Neural progenitor cell (in vitro differentiated cells): ENCODE results near the gene CCDC81. TPM values are rescaled to one million over a fixed set of nuclear protein-coding genes. Genes with fewer than 3 reads are reported as not detected.

ENCODE experiments used
- DNase-seq: peaks from one replicate; pipeline ENCODE4 v3.0.0-alpha.2; 2016; ENCODE audit warnings: low spot score
- H2AFZ ChIP-seq: fragments of 200-600 bp; sonication (generic); replicated peaks from 2 replicates; pipeline ENCODE4 v1.6.1; 2016; ENCODE audit warnings: antibody characterized with exemption
- H3F3A ChIP-seq: fragments of 200-600 bp; sonication (generic); 2 replicates; pipeline ENCODE4 v1.6.1; 2016; ENCODE audit warnings: antibody characterized with exemption, low read depth
- H3K27ac ChIP-seq: fragments of 200-600 bp; sonication (generic); 2 replicates; pipeline ENCODE4 v1.5.1; 2016; ENCODE audit warnings: mild to moderate bottlenecking
- H3K27me3 ChIP-seq: fragments of 200-600 bp; sonication (generic); 2 replicates; pipeline ENCODE4 v1.6.1; 2016; ENCODE audit warnings: mild to moderate bottlenecking, moderate library complexity
- H3K36me3 ChIP-seq: fragments of 200-600 bp; sonication (generic); 2 replicates; pipeline ENCODE4 v1.5.1; 2016
- H3K4me1 ChIP-seq: fragments of 200-600 bp; sonication (generic); 2 replicates; pipeline ENCODE4 v1.6.1; 2016; ENCODE audit warnings: mixed run types
- H3K4me2 ChIP-seq: fragments of 200-600 bp; sonication (generic); 2 replicates; pipeline ENCODE4 v1.6.1; 2016
- H3K4me3 ChIP-seq: fragments of 200-600 bp; sonication (generic); 2 replicates; pipeline ENCODE4 v1.5.1; 2016
- H3K79me2 ChIP-seq: fragments of 200-600 bp; sonication (generic); 2 replicates; pipeline ENCODE4 v1.6.1; 2016; ENCODE audit warnings: low read depth
- H3K9ac ChIP-seq: fragments of 200-600 bp; sonication (generic); 2 replicates; pipeline ENCODE4 v1.6.1; 2016
- H3K9me3 ChIP-seq: fragments of 200-600 bp; sonication (generic); 2 replicates; pipeline ENCODE4 v1.5.1; 2016; ENCODE audit warnings: low read depth
- H4K20me1 ChIP-seq: fragments of 200-600 bp; sonication (generic); 2 replicates; pipeline ENCODE4 v1.6.1; 2016; ENCODE audit warnings: low read depth
- H3K27ac Mint-ChIP-seq: 3 replicates; pipeline ENCODE4 v1.8.0; 2021; ENCODE audit warnings: mixed read lengths
- H3K27me3 Mint-ChIP-seq: 2 replicates; pipeline ENCODE4 v1.8.0; 2022; ENCODE audit warnings: low read depth, mild to moderate bottlenecking, inconsistent platforms, moderate library complexity, mixed read lengths; ENCODE audit not compliant: insufficient read depth
- H3K36me3 Mint-ChIP-seq: 3 replicates; pipeline ENCODE4 v1.8.0; 2021; ENCODE audit warnings: mixed read lengths
- H3K4me1 Mint-ChIP-seq: 3 replicates; pipeline ENCODE4 v1.8.0; 2021; ENCODE audit warnings: mixed read lengths
- H3K4me3 Mint-ChIP-seq: 3 replicates; pipeline ENCODE4 v1.8.0; 2021; ENCODE audit warnings: mild to moderate bottlenecking, moderate library complexity, mixed read lengths
- H3K9me3 Mint-ChIP-seq: 3 replicates; pipeline ENCODE4 v1.8.0; 2020; ENCODE audit warnings: mixed read lengths
- CTCF ChIP-seq: fragments of 200-600 bp; sonication (generic); IDR thresholded peaks from 2 replicates; pipeline ENCODE4 v1.5.1; 2017; ENCODE audit warnings: antibody characterized with exemption, mild to moderate bottlenecking
- EZH2 ChIP-seq: fragments of 200-600 bp; sonication (generic); IDR thresholded peaks from 2 replicates; pipeline ENCODE4 v1.6.1; 2017; ENCODE audit warnings: antibody characterized with exemption, mild to moderate bottlenecking, moderate library complexity
- EZH2phosphoT487 ChIP-seq: fragments of 200-600 bp; sonication (generic); IDR thresholded peaks from 2 replicates; pipeline ENCODE4 v1.6.1; 2017; ENCODE audit warnings: antibody characterized with exemption
- total RNA-seq: library from RNA; depleted of rRNA; stranded (reverse); fragments of >200 nt; gene quantifications from 2 replicates; pipeline ENCODE4 v1.2.3, GENCODE V29; 2015; ENCODE audit warnings: low replicate concordance

The CCDC81 gene
- total RNA-seq, 1 donor from 2014 or later, result 1.0 TPM

- Mint-ChIP-seq H3K9me3 (peaks cover 2% of the 10 kb centered on the region), H3K36me3 (no peaks in the 10 kb centered on the region), H3K27me3 (peaks cover 2% of the 10 kb centered on the region), H3K27ac (no peak overlapping the region), H3K4me3 (no peak overlapping the region), H3K4me1 (peaks cover 11% of the 10 kb centered on the region)
- no peaks in the 10 kb centered on the region for H3K9me3 ChIP-seq
- no peaks in the 10 kb centered on the region for H3K36me3 ChIP-seq
- H3F3A ChIP-seq, result no peaks in the 10 kb centered on the region
- no peaks in the 10 kb centered on the region for H3K79me2 ChIP-seq
- H3K9ac ChIP-seq, result no peak overlapping the region
- no peaks in the 10 kb centered on the region for H3K27me3 ChIP-seq
- DNase-seq, result no peak
- H3K4me3 ChIP-seq, result no peak overlapping the region
- TF ChIP-seq EZH2phosphoT487 (no peak), CTCF (no peak), EZH2 (no peak)
- no peaks in the 10 kb centered on the region for H3K4me1 ChIP-seq
- no peaks in the 10 kb centered on the region for H4K20me1 ChIP-seq
- no peak overlapping the region for H3K4me2 ChIP-seq
- H3K27ac ChIP-seq, result no peak overlapping the region
- H2AFZ ChIP-seq, result no peak overlapping the region
Measured at GRCh38 chr11:86383041-86383955, 8.6 kb downstream of the CCDC81 start.

- Mint-ChIP-seq H3K36me3 (no peaks in the 10 kb centered on the region), H3K27me3 (no peaks in the 10 kb centered on the region), H3K4me3 (no peak overlapping the region), H3K4me1 (peaks cover 12% of the 10 kb centered on the region), H3K27ac (no peak overlapping the region), H3K9me3 (no peaks in the 10 kb centered on the region)
- Histone ChIP-seq H3K4me1 (no peaks in the 10 kb centered on the region), H3K27me3 (no peaks in the 10 kb centered on the region), H3K9ac (no peak overlapping the region), H3K36me3 (no peaks in the 10 kb centered on the region), H4K20me1 (no peaks in the 10 kb centered on the region), H3K27ac (no peak overlapping the region), H3F3A (no peaks in the 10 kb centered on the region), H2AFZ (no peak overlapping the region), H3K4me3 (no peak overlapping the region), H3K79me2 (no peaks in the 10 kb centered on the region), H3K4me2 (no peak overlapping the region), H3K9me3 (no peaks in the 10 kb centered on the region)
- no peak for DNase-seq
- no peak for TF ChIP-seq EZH2
- no peak for TF ChIP-seq EZH2phosphoT487
- no peak for TF ChIP-seq CTCF
Measured at GRCh38 chr11:86386283-86386682, 11.6 kb downstream of the CCDC81 start.

GRCh38 chr11:86386746-86387145, 12.1 kb downstream of the CCDC81 start:
- no peaks in the 10 kb centered on the region for H3K9me3 ChIP-seq
- no peak for DNase-seq

More at GRCh38 chr11:86386746-86387145, 12.1 kb downstream of the CCDC81 start:
- Histone ChIP-seq H3K79me2 (no peaks in the 10 kb centered on the region), H3K36me3 (no peaks in the 10 kb centered on the region), H4K20me1 (no peaks in the 10 kb centered on the region), H3K9ac (no peak overlapping the region), H3K4me3 (no peak overlapping the region), H2AFZ (no peak overlapping the region), H3K4me1 (no peaks in the 10 kb centered on the region), H3F3A (no peaks in the 10 kb centered on the region), H3K4me2 (no peak overlapping the region), H3K27me3 (no peaks in the 10 kb centered on the region), H3K27ac (no peak overlapping the region)
- Mint-ChIP-seq H3K27me3 (no peaks in the 10 kb centered on the region), H3K27ac (no peak overlapping the region), H3K4me1 (peaks cover 12% of the 10 kb centered on the region), H3K4me3 (no peak overlapping the region), H3K9me3 (no peaks in the 10 kb centered on the region), H3K36me3 (no peaks in the 10 kb centered on the region)
- TF ChIP-seq EZH2phosphoT487, result no peak
- TF ChIP-seq EZH2, result no peak
- TF ChIP-seq CTCF, result no peak
